OCI-LY3 (cell line): Measurements from ENCODE around the gene NDFIP2.

Experiments used
- CTCF ChIP-seq: fragments of 200-600, 300-600 bp; sonication (generic); IDR thresholded peaks from 2 replicates; pipeline ENCODE4 v1.5.1; 2014; ENCODE audit warnings: antibody characterized with exemption, low read length, low read depth
- EZH2phosphoT487 ChIP-seq: fragments of 200-600 bp; shearing (Covaris generic); IDR thresholded peaks from 2 replicates; pipeline ENCODE4 v1.6.1; 2018; ENCODE audit warnings: antibody characterized with exemption, mixed run types, low read depth

GRCh38 chr13:79439275-79439674 lies 41.7 kb upstream of the NDFIP2 start:
- no peak for TF ChIP-seq CTCF
- TF ChIP-seq EZH2phosphoT487 = no peak
